GM10266 (cell line): Measurements from ENCODE around the gene HTR2B.
"Not testable (repeated sequence)": the region's sequence is repeated elsewhere in the genome, so short reads cannot be mapped to it uniquely, and the experiment has no call there.

Experiments
- DNase-seq: peaks from one replicate; pipeline ENCODE4 v3.0.0; 2012; ENCODE audit errors: extremely low spot score
- TF ChIP-seq, protein P1 (sequence below): IDR thresholded peaks from 2 replicates; pipeline ENCODE4 v1.5.1; 2012; ENCODE audit warnings: mild to moderate bottlenecking, low read depth; ENCODE audit not compliant: control insufficient read depth, insufficient read depth; ENCODE audit errors: missing control alignments

Gene HTR2B

DNA sequence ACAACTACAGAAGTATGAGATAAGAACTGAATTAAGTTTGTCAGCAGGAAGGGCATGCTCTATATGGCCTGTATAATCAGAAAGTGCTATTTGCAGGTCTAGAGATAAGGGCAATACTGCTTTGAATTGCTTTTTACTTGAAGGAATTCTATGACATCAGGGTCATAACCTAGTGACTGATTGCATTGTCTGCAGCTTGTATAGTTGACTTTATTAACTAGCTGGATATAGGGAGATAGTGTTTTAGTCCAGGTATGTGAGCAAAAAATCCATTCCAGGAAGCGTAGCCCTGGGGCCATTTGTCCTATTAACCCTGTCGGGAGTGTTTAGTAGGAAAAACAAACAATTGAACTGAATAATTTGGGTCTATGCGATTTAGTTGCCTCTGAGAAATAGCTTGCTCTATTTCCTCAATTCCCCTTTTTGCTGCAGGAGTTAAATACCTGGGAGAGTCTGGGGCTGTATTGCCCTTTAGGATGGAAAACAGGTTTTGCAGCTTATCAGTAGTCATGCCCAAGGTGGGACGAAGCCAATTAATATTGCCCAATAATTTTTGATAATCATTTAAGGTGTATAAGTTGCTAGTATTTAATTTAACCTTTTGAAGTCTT, 30.0 kb downstream of the HTR2B start:
- TF ChIP-seq, protein P1, sequence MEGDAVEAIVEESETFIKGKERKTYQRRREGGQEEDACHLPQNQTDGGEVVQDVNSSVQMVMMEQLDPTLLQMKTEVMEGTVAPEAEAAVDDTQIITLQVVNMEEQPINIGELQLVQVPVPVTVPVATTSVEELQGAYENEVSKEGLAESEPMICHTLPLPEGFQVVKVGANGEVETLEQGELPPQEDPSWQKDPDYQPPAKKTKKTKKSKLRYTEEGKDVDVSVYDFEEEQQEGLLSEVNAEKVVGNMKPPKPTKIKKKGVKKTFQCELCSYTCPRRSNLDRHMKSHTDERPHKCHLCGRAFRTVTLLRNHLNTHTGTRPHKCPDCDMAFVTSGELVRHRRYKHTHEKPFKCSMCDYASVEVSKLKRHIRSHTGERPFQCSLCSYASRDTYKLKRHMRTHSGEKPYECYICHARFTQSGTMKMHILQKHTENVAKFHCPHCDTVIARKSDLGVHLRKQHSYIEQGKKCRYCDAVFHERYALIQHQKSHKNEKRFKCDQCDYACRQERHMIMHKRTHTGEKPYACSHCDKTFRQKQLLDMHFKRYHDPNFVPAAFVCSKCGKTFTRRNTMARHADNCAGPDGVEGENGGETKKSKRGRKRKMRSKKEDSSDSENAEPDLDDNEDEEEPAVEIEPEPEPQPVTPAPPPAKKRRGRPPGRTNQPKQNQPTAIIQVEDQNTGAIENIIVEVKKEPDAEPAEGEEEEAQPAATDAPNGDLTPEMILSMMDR: no peak
- no peak for DNase-seq

DNA sequence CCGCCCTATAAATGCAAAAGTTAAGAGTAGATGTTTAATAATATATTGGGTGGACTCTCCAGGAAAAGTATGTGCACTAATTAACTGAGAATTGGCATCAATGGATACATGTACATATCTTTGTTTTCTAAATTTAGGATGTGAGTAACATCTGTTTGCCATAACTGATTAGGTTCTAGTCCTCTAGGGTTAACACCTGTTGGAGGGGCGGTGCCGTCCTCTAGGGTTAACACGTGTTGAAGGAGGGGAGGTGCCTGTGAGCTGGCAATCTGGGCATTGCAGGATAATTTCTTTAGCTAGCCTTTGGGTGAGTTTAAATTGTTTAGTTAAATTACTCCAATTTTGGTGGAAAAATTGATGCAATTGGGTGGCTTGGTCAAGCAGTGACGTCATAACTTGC, 30.9 kb downstream of the HTR2B start:
- TF ChIP-seq, protein P1: no peak
- DNase-seq: no peak

DNA sequence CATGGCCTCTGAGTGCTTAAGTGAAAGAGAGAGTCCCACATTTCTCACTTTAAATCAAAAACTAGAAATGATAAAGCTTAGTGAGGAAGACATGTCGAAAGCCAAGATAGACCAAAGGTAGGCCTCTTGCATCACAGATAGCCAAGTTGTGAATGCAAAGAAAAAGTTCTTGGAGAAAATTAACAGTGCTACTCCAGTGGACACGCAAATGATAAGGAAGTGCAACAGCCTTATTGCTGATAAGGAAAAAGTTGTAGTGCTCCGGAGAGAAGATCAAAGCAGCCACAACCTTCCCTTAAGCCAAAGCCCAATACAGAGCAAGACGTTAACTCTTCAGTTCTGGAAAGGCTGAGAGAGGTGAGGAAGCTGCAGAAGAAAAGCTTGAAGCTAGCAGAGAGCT, 36.1 kb downstream of the HTR2B start:
- TF ChIP-seq, protein P1: no peak
- DNase-seq: no peak

DNA sequence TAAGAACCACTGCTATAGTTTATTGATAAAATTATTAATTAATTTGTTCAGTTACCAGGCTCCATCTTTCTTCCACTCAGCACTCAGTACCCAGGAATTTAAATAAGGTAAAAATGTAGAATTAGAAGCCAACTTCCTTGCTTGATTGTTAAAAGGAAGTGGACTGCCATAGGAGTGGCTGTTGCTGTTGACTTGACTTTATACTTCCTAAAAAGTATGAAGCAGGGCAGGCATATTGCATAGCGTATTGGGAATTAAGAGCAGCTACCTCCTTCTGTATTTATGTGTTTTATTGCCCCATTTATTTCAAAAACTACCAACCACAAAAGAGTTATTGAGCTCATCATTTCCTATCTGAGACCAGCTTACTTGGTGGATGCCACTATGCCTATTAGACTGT, 40.3 kb downstream of the HTR2B start:
- TF ChIP-seq, protein P1: no peak
- DNase-seq: no peak

DNA sequence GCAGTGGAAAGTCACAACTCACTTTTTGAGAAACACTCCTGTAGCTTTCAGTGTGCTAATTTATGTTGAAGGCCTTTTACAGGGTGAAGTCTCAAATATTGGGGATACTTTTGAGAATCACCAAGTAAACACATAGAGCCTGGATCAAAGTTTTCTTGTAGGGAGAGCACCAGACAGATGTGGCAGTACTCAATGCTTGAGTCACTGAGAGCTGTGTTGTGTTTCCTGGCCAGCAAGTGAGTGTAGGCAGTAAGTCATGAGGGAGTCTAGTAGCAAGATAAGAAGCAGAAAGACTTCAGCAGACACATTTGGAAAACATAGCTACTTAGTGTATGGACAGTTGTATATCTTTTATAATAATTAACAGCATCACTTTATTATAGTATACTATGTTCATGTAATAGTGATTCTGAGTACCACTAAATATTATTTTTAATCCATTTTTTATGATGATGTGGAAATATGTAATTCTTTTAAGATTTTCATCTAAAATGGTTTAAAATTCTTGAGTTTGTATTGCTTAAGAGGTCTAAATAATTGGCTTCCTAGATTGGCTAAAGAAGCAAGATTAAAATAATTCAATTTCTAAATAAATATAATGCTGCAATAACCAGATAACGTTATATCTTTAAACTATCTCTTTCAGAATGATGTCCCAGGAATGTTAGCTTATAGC, 55.3 kb downstream of the HTR2B start:
- no peak for DNase-seq
- TF ChIP-seq, protein P1: no peak

DNA sequence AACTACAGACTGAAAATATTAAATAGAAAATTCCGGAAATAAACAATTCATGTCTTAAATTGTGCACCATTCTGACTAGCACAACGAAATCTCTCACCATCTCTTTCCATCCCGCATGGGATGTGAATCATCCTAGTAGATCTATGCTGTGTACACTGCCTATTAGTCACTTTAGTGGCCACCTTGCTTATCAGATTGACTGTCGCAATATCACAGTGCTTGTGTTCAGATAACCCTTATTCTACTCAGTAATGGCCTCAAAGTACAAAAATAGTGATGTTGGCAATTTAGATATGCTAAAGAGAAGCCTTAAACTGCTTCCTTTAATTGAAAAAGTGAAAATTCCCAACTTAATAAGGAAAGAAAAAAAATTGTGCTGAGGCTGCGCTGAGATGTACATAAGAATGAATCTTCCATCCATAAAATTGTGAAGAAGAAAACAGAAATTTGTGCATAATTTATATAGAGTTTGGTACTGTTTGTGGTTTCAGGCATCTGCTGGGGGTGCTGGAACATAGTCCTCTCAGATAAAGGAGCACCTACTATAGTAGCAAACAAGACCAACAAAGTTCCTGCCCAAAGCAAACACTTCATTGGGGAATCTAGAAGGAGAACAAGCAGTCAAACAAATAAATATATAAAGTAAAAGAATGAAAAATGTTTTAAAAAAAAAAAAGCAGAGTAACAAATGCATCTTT, 56.2 kb downstream of the HTR2B start:
- TF ChIP-seq, protein P1: no peak
- no peak for DNase-seq

DNA sequence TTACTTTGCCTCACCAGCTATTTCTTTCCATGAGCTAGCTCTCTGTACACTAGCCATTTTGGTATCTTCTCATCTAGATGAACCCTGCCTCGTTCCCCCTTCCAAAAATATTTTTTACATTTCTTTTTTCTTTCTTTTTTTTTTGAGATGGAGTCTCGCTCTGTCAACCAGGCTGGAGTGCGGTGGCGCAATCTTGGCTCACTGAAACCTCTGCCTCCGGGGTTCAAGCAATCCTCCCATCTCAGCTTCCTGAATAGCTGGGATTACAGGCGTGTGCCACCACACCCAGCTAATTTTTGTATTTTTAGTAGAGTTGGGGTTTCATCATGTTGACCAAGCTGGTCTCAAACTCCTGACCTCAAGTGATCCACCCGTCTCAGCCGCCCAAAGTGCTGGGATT, 57.3 kb downstream of the HTR2B start:
- DNase-seq: not testable (repeated sequence)
